Measurements from ENCODE around the gene KCNT1.
A peak's percentile ranks its signal among the peaks of the same experiment; 100 is the strongest.

KCNT1 gene

GRCh38 chr9:135827866-135828580, 126.0 kb downstream of the KCNT1 start:
- no peak for DNase-seq
- Mint-ChIP-seq H3K36me3 (peaks cover 22% of the 10 kb centered on the region), H3K27me3 (no peaks in the 10 kb centered on the region), H3K4me1 (no peaks in the 10 kb centered on the region), H3K4me3 (no peak overlapping the region), H3K27ac (peak overlapping the region; percentile 30), H3K9me3 (peaks cover 8% of the 10 kb centered on the region)
- CTCF ChIA-PET: no interaction called here

GRCh38 chr9:135828656-135829055, 126.7 kb downstream of the KCNT1 start:
- Mint-ChIP-seq H3K36me3 (peaks cover 16% of the 10 kb centered on the region), H3K4me3 (no peak overlapping the region), H3K27me3 (no peaks in the 10 kb centered on the region), H3K27ac (no peak overlapping the region), H3K4me1 (no peaks in the 10 kb centered on the region), H3K9me3 (peaks cover 8% of the 10 kb centered on the region)
- CTCF ChIA-PET: no interaction called here
- no peak for DNase-seq

GRCh38 chr9:135830496-135830895, 128.5 kb downstream of the KCNT1 start:
- Mint-ChIP-seq H3K27ac (no peak overlapping the region), H3K27me3 (no peaks in the 10 kb centered on the region), H3K9me3 (peaks cover 8% of the 10 kb centered on the region), H3K4me1 (no peaks in the 10 kb centered on the region), H3K36me3 (peaks cover 10% of the 10 kb centered on the region), H3K4me3 (no peak overlapping the region)
- CTCF ChIA-PET: no interaction called here
- no peak for DNase-seq

GRCh38 chr9:135833864-135834263, 131.9 kb downstream of the KCNT1 start:
- Mint-ChIP-seq H3K36me3 (peaks cover 3% of the 10 kb centered on the region), H3K27me3 (no peaks in the 10 kb centered on the region), H3K4me1 (no peaks in the 10 kb centered on the region), H3K4me3 (no peak overlapping the region), H3K27ac (no peak overlapping the region), H3K9me3 (peaks cover 1% of the 10 kb centered on the region)
- CTCF ChIA-PET: no interaction called here
- DNase-seq: no peak

GRCh38 chr9:135835131-135835530, 133.1 kb downstream of the KCNT1 start:
- DNase-seq: no peak
- no peak overlapping the region for H3K4me3 Mint-ChIP-seq
- no peaks in the 10 kb centered on the region for H3K9me3 Mint-ChIP-seq
- no peaks in the 10 kb centered on the region for H3K4me1 Mint-ChIP-seq
- H3K36me3 Mint-ChIP-seq: no peaks in the 10 kb centered on the region
- CTCF ChIA-PET: no interaction called here
- no peaks in the 10 kb centered on the region for H3K27me3 Mint-ChIP-seq
- H3K27ac Mint-ChIP-seq: no peak overlapping the region

GRCh38 chr9:135839516-135839915, 137.5 kb downstream of the KCNT1 start:
- Mint-ChIP-seq H3K27me3 (no peaks in the 10 kb centered on the region), H3K4me1 (no peaks in the 10 kb centered on the region), H3K27ac (no peak overlapping the region), H3K36me3 (peaks cover 12% of the 10 kb centered on the region), H3K9me3 (peaks cover 7% of the 10 kb centered on the region), H3K4me3 (no peak overlapping the region)
- DNase-seq: no peak
- CTCF ChIA-PET: no interaction called here

- peaks cover 18% of the 10 kb centered on the region for H3K36me3 Mint-ChIP-seq
- no peak overlapping the region for H3K4me3 Mint-ChIP-seq
- H3K27me3 Mint-ChIP-seq: no peaks in the 10 kb centered on the region
- no peak overlapping the region for H3K27ac Mint-ChIP-seq
- CTCF ChIA-PET: no interaction called here
- H3K4me1 Mint-ChIP-seq: no peaks in the 10 kb centered on the region
- peaks cover 13% of the 10 kb centered on the region for H3K9me3 Mint-ChIP-seq
- no peak for DNase-seq
Observed at GRCh38 chr9:135840107-135840506, 138.1 kb downstream of the KCNT1 start.

GRCh38 chr9:135840539-135840938, 138.6 kb downstream of the KCNT1 start:
- DNase-seq: no peak
- Mint-ChIP-seq H3K27me3 (no peaks in the 10 kb centered on the region), H3K36me3 (peaks cover 22% of the 10 kb centered on the region), H3K9me3 (peaks cover 18% of the 10 kb centered on the region), H3K4me3 (no peak overlapping the region), H3K4me1 (no peaks in the 10 kb centered on the region), H3K27ac (no peak overlapping the region)
- CTCF ChIA-PET: no interaction called here

All from activated naive CD4-positive, alpha-beta T cell treated with anti-CD3 and anti-CD28 coated beads, Interleukin-2, amount 10 ng/mL, durations not matched to agents 7 days and 5 days (primary cell).